Muscle layer of duodenum (tissue), 2 donors: ENCODE measurements around the gene TNS3.

Experiments
- H3K27ac ChIP-seq: one replicate; pipeline ENCODE4 v1.7.0; 2013; ENCODE audit warnings: mild to moderate bottlenecking, low read length
- H3K27me3 ChIP-seq: one replicate; pipeline ENCODE4 v1.7.0; 2013; ENCODE audit warnings: low read depth, mild to moderate bottlenecking, control low read depth, low read length
- H3K36me3 ChIP-seq, 2 donors: one replicate each; pipeline ENCODE4 v1.7.0; 2013; ENCODE audit warnings: low read length in 2 of 2, control low read depth in 1 of 2, mild to moderate bottlenecking in 1 of 2; ENCODE audit not compliant: insufficient read depth in 2 of 2, control insufficient read depth in 1 of 2
- H3K4me1 ChIP-seq, 2 donors: one replicate each; pipeline ENCODE4 v1.7.0; 2013; ENCODE audit warnings: low read length in 2 of 2, mild to moderate bottlenecking in 2 of 2, control low read depth in 1 of 2, moderate library complexity in 1 of 2; ENCODE audit not compliant: insufficient read depth in 2 of 2, control insufficient read depth in 1 of 2
- H3K4me3 ChIP-seq, 2 donors: one replicate each; pipeline ENCODE4 v1.7.0; 2013; ENCODE audit warnings: low read length in 2 of 2, low read depth in 1 of 2, mild to moderate bottlenecking in 1 of 2
- H3K9me3 ChIP-seq, 2 donors: one replicate each; pipeline ENCODE4 v1.7.0; 2013; ENCODE audit warnings: low read length in 2 of 2, control low read depth in 1 of 2, mild to moderate bottlenecking in 1 of 2; ENCODE audit not compliant: control insufficient read depth in 1 of 2
- donor health status: healthy.

The TNS3 gene

GRCh38 chr7:47293884-47294555 is 287.9 kb downstream of the TNS3 start:
- H3K9me3 ChIP-seq: no peaks in the 10 kb centered on the region
- H3K36me3 ChIP-seq: peaks cover 30 to 36% of the 10 kb centered on the region in 2 donors
- no peak overlapping the region for H3K4me3 ChIP-seq
- peak overlapping the region; percentile 28 for H3K27ac ChIP-seq
- H3K27me3 ChIP-seq: no peaks in the 10 kb centered on the region
- H3K4me1 ChIP-seq: no peaks in the 10 kb centered on the region

- Histone ChIP-seq H3K36me3 (peaks cover 35 to 44% of the 10 kb centered on the region in 2 donors), H3K4me3 (no peak overlapping the region), H3K27ac (no peak overlapping the region), H3K27me3 (no peaks in the 10 kb centered on the region), H3K9me3 (no peaks in the 10 kb centered on the region), H3K4me1 (no peaks in the 10 kb centered on the region)
Observed at GRCh38 chr7:47292832-47293309, 289.0 kb downstream of the TNS3 start.

- peaks cover 34 to 39% of the 10 kb centered on the region in 2 donors for H3K36me3 ChIP-seq
- H3K4me3 ChIP-seq: no peak overlapping the region
- no peak overlapping the region for H3K27ac ChIP-seq
Observed at GRCh38 chr7:47291461-47292081, 290.3 kb downstream of the TNS3 start.

GRCh38 chr7:47290867-47291266 is 291.0 kb downstream of the TNS3 start:
- H3K27ac ChIP-seq: no peak overlapping the region
- peaks cover 0 to 3% of the 10 kb centered on the region in 2 donors for H3K4me1 ChIP-seq
- peaks cover 34 to 41% of the 10 kb centered on the region in 2 donors for H3K36me3 ChIP-seq
- H3K9me3 ChIP-seq: no peaks in the 10 kb centered on the region
- H3K4me3 ChIP-seq: no peak overlapping the region
- H3K27me3 ChIP-seq: no peaks in the 10 kb centered on the region

More at GRCh38 chr7:47291461-47292081, 290.3 kb downstream of the TNS3 start:
- Histone ChIP-seq H3K27me3 (no peaks in the 10 kb centered on the region), H3K4me1 (no peaks in the 10 kb centered on the region), H3K9me3 (no peaks in the 10 kb centered on the region)

- no peak overlapping the region for H3K27ac ChIP-seq
- H3K9me3 ChIP-seq: no peaks in the 10 kb centered on the region
- H3K27me3 ChIP-seq: no peaks in the 10 kb centered on the region
- no peak overlapping the region for H3K4me3 ChIP-seq
- H3K4me1 ChIP-seq: peaks cover 0 to 3% of the 10 kb centered on the region in 2 donors
- H3K36me3 ChIP-seq: peaks cover 37% of the 10 kb centered on the region in 2 donors
Observed at GRCh38 chr7:47290466-47290865, 291.4 kb downstream of the TNS3 start.

- Histone ChIP-seq H3K9me3 (no peaks in the 10 kb centered on the region), H3K36me3 (peaks cover 44 to 46% of the 10 kb centered on the region in 2 donors), H3K27me3 (no peaks in the 10 kb centered on the region), H3K4me1 (peaks cover 0 to 3% of the 10 kb centered on the region in 2 donors), H3K4me3 (no peak overlapping the region), H3K27ac (no peak overlapping the region)
Observed at GRCh38 chr7:47288060-47288459, 293.9 kb downstream of the TNS3 start.

GRCh38 chr7:47285860-47286491 is 295.9 kb downstream of the TNS3 start:
- H3K4me1 ChIP-seq: peaks cover 0 to 3% of the 10 kb centered on the region in 2 donors
- H3K9me3 ChIP-seq: no peaks in the 10 kb centered on the region
- H3K27ac ChIP-seq: no peak overlapping the region
- no peaks in the 10 kb centered on the region for H3K27me3 ChIP-seq
- peaks cover 40 to 57% of the 10 kb centered on the region in 2 donors for H3K36me3 ChIP-seq
- no peak overlapping the region for H3K4me3 ChIP-seq

- Histone ChIP-seq H3K9me3 (no peaks in the 10 kb centered on the region), H3K36me3 (peaks cover 44 to 58% of the 10 kb centered on the region in 2 donors), H3K27ac (no peak overlapping the region), H3K4me3 (no peak overlapping the region), H3K27me3 (no peaks in the 10 kb centered on the region), H3K4me1 (peaks cover 0 to 3% of the 10 kb centered on the region in 2 donors)
Observed at GRCh38 chr7:47284691-47285635, 296.9 kb downstream of the TNS3 start.

- Histone ChIP-seq H3K36me3 (peaks cover 43 to 59% of the 10 kb centered on the region in 2 donors), H3K4me1 (peaks cover 0 to 3% of the 10 kb centered on the region in 2 donors), H3K4me3 (no peak overlapping the region), H3K9me3 (no peaks in the 10 kb centered on the region), H3K27me3 (no peaks in the 10 kb centered on the region), H3K27ac (no peak overlapping the region)
Observed at GRCh38 chr7:47283497-47284131, 298.3 kb downstream of the TNS3 start.

GRCh38 chr7:47282790-47283496 is 299.0 kb downstream of the TNS3 start:
- no peaks in the 10 kb centered on the region for H3K9me3 ChIP-seq
- H3K4me3 ChIP-seq: no peak overlapping the region
- no peaks in the 10 kb centered on the region for H3K27me3 ChIP-seq
- peaks cover 0 to 3% of the 10 kb centered on the region in 2 donors for H3K4me1 ChIP-seq
- H3K27ac ChIP-seq: no peak overlapping the region
- H3K36me3 ChIP-seq: peaks cover 41 to 61% of the 10 kb centered on the region in 2 donors
